HG02571 (cell line): ENCODE data around the gene LMF1.
"Not testable (repeated sequence)": the region's sequence is repeated elsewhere in the genome, so short reads cannot be mapped to it uniquely, and the experiment has no call there.

Source experiments
- ATAC-seq: cut with Tn5 transposase; IDR thresholded peaks from one replicate; pipeline ENCODE4 v1.9.1; 2021; ENCODE audit warnings: mild to moderate bottlenecking, moderate library complexity; ENCODE audit not compliant: unreplicated experiment

Gene LMF1

DNA sequence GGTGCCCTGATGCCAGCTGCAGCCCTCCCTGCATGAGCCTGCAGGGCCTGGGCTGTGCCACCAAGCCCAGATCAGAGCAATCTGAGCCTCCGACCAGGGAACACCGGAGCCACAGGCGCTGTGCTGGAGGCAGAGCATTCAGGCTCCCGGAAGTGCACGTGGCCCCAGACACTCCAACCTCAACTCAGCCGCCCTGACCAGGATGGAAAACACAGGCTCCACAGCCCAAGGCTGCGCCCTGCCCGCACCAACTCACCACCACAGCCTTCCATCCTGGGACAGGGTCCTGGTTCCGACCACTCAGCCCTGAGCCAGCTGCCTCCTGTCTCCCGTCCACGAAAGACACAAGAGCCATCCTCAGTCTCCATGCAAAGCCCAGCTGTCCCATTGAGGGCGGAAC lies 18.5 kb downstream of the LMF1 start:
- ATAC-seq: no peak

DNA sequence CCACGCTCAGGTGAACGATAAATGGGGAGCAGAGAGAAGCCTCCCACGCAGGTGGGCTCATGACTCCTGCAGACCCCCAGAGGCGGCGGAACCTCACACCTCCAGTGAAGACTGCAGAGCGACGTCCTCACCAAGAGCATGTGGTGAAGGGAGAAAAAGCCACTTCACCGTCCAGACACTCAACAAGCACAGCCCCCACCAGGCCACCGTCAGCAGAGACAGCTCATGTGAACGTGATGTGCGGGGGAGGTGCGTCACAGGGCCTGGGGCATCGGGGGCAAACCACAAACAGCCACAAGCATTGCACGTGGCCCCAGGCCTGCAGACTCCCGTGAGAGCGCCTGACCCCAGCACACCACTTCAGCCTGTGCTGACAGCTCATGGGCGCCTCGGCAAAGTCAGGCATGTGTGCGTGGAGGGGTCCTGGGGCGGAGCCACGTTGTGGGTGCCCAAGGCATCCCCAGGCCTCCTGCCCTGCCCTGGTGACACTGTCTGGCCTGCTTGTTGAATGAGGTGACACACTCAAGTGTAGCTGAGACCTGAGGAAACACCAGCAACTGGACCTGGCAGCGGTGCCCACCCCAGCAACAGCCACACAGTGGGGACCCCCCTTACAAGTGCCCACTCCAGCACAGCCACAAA lies 19.0 kb downstream of the LMF1 start:
- ATAC-seq: no peak

DNA sequence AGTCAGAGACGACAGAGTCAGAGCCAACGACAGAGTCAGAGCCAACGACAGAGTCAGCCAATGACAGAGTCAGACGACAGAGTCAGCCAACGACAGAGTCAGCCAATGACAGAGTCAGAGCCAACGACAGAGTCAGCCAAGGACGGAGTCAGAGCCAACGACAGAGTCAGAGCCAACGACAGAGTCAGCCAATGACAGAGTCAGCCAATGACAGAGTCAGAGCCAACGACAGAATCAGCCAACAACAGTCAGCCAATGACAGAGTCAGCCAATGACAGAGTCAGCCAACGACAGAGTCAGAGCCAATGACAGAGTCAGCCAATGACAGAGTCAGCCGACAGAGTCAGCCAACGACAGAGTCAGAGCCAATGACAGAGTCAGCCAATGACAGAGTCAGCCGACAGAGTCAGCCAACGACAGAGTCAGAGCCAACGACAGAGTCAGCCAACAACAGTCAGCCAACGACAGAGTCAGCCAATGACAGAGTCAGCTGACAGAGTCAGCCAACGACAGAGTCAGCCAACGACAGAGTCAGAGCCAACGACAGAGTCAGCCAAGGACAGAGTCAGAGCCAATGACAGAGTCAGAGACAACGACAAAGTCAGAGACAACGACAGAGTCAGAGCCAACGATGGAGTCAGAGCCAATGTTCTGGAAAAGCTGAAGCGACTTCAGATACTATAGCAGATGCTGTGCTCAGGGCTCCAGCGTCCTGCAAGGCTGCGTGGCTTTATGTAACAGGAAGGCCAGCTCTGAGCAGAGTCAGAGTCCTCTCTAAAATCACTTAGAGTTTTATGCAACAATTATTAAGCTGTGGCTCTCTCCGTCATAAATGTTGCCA lies 19.8 kb downstream of the LMF1 start:
- ATAC-seq: not testable (repeated sequence)

DNA sequence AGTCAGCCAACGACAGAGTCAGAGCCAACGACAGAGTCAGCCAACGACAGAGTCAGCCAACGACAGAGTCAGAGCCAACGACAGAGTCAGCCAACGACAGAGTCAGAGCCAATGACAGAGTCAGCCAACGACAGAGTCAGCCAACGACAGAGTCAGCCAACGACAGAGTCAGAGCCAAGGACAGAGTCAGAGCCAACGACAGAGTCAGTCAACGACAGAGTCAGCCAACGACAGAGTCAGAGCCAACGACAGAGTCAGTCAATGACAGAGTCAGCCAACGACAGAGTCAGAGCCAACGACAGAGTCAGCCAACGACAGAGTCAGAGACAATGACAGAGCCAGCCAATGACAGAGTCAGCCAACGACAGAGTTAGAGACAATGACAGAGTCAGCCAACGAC lies 22.0 kb downstream of the LMF1 start:
- not testable (repeated sequence) for ATAC-seq

DNA sequence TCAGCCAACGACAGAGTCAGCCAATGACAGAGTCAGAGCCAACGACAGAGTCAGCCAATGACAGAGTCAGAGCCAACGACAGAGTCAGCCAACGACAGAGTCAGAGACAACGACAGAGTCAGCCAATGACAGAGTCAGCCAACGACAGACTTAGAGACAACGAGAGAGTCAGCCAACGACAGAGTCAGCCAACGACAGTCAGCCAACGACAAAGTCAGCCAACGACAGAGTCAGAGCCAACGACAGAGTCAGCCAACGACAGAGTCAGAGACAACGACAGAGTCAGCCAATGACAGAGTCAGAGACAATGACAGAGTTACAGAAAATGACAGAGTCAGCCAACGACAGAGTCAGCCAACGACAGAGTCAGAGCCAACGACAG lies 22.9 kb downstream of the LMF1 start:
- ATAC-seq: not testable (repeated sequence)

DNA sequence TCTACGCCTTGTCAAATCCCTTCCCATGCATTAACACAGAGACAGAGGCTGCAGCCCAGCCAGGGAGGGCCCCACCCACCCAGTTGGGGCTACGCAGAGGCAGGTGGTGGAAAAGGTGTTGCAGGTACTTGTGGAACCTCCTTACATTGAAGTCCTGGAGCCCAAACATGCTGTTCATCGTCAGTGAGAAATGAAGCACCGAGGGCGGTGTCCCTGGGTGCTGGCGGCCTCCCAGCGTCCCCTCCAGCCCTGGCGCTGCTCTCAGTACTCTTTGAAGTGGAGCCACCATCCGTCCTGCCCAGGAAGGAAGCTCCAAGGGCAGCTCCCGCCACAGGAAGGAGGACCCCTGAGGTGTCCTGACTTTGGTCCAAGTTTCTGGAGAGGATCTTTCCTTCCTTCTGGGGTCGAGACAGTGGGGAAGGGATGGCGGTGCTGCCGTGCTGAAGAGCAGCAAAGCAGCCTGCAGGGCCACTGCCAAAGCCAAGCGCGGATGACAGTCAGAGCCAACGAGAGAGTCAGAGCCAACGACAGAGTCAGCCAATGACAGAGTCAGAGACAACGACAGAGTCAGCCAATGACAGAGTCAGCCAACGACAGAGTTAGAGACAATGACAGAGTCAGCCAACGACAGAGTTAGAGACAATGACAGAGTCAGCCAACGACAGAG lies 23.4 kb downstream of the LMF1 start:
- no peak for ATAC-seq

DNA sequence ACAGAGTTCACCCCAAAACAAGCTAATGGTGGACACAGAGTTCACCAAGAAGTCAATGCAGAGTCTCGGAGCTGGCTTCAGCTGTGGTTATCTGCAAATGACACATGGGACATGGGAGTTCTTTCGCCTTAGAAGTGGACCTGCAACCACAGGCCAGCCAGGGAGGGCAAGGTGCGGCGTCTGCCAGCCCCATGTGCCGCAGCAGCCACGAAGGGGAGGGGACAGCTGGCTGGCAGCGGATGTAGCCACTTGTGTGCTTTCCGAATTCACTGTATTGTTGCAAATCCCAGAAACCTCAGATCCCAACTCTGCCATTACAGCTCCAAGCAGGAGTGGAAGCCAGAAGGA lies 24.8 kb downstream of the LMF1 start:
- ATAC-seq: no peak

DNA sequence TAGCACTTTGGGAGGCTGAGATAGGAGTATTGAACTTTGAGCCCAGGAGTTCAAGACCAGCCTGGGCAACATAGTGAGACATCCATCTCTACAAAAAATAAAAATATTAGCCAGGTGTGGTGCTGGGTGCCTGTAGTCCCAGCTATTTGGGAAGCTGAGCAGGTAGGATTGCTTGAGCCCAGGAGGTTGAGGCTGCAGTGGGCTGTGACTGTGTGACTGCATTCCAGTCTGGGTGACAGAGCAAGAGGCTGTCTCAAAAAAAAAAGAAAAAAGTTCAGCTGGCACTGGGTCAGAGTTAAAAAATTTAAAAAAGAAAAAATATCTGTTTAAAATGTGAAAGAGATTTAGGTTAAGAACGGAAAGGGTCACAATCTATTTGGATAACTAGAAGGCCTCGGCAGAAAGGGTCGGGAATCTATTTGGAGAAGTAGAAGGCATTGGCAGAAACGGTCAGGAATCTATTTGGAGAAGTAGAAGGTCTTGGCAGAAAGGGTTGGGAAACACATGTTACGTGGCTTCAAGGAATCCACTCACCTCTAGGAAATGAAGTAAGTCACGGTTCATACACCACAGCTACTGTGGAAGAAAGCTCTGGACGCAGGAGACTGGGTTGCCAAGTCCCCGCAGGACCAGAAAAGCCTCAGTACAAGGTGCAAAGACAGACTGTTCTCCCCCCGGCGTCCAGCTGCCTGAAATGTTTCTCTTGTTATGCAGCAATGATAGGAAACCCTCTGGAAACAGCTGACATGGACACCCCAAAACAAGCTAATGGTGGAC lies 25.3 kb downstream of the LMF1 start:
- no peak for ATAC-seq

DNA sequence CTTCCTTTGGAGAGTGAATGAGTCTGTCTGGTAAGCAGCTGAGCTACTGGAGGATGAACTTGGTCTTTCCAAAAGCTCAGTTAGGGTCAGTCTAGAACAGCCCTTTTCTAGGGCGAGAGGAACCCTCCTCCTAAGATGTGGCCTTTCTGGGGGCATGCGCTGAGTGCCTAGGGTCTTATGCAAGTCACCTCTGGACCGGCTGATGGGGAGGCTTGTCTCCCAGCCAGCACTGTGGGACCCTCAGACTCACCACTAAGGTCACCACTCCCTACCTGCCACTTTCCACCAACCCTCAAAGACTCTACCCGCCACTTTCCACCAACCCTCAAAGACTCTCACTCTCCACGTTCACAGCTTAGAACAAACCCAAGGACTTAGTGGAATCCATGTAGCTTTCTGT lies 26.8 kb downstream of the LMF1 start:
- ATAC-seq: no peak

DNA sequence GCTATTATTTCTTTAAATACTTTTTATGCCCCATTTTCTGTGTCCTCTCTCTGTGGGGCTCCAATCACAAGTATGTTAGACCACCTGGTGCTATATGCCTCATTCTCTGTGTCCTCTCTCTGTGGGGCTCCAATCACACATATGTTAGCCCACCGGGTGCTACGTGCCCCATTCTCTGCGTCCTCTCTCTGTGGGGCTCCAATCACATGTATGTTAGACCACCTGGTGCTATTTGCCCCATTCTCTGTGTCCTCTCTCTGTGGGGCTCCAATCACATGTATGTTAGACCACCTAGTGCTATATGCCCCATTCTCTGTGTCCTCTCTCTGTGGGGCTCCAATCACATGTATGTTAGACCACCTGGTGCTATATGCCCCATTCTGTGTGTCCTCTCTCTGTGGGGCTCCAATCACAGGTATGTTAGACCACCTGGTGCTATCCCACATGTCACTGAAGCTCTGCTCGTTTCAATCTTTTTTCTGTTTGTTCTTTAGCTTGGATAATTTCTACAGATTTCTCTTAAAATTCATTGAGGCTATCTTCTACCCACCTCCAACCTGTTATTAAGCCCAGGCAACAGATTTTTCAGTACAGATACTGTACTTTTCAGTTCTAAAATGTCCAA lies 28.2 kb downstream of the LMF1 start:
- ATAC-seq: no peak

DNA sequence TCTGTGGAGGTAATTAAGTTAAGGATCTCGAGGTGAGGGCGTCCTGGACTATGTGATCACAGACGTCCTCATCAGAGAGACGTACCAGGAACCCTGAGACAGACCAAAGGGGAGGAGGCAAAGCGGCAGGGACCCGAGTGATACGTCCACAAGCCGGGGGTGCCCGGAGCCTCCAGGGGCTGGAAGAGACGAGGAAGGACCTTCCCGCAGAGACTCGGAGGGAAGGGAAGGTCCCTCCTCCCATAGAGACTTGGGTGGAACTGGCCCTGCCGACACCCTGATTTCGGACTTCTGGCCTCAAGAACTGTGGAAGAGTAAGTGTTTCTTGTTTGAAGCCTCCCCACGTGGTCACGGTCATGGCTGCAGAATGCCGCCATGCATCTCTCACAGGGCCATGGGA lies 30.8 kb downstream of the LMF1 start:
- ATAC-seq: no peak

DNA sequence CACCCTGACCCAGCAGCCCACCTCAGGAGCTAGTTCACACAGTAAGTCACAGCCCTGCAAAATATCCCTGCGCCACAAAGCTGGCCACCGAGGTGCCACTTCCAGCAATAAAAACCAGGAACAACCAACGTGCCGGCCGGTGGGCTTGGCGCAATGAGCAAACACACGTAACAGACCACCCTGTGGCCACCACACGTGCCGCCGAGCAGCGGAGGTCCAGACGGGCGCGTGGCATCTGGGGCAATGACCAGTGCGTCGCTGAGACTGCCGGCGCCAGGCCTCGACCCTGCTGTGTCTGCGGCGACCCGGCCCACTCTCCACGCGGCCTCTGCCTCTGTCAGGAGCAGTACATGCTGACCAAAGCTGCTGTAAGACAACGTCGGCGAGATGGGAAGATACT lies 31.5 kb downstream of the LMF1 start:
- no peak for ATAC-seq

DNA sequence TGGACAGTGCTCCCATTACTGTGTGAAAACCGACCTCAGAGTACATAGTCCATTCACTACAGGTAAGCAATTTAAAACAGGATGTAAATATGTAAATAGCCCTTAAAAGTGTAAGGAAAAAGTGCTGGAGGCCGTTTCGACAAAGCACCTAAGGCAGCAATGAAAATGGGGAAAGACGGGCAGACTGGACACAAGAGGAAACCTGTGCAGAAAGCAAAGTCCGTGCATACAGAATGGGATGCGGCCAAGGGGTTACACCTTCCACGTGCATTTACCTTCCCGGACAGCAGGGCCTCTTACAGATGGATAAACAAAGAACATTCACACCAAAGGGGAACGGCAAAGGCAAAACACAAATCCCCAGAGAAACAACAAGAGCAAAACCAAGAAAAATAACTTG lies 32.0 kb downstream of the LMF1 start:
- ATAC-seq: no peak

DNA sequence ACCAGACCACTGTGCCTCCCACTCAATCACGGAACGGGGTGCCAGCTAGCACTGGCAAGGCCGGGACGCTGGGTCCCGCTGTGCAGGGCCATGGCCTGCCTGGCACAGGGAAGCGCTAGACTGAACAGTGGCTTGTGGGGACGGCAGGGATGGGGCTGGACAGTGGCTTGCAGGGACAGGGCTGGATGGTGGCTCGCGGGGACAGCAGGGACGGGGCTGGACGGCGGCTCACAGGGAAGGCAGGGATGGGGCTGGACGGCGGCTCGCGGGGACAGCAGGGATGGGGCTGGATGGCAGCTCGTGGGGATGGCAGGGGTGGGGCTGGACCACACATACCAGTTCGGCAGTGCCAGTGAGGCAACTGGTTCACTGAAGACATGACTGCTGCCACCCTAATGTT lies 32.6 kb downstream of the LMF1 start:
- ATAC-seq: no peak

DNA sequence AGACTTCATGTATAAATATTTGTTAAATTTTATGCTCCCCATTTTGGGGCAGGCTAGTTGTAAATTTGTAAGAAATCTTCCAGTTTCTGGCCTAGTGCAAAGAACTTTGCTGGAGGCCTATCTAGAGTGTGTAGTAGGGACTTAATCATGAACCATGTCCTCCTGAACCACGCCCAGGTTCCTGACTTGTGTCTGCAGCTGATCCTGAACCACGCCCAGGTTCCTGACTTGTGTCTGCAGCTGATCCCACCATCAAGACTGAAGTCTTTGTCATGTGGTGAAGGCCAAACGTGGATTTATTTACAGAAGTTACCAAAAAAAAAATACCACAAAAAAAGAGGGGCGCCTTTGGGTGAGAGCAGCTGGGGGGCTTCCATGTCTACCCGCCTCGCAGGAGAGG lies 33.1 kb downstream of the LMF1 start:
- ATAC-seq: no peak

DNA sequence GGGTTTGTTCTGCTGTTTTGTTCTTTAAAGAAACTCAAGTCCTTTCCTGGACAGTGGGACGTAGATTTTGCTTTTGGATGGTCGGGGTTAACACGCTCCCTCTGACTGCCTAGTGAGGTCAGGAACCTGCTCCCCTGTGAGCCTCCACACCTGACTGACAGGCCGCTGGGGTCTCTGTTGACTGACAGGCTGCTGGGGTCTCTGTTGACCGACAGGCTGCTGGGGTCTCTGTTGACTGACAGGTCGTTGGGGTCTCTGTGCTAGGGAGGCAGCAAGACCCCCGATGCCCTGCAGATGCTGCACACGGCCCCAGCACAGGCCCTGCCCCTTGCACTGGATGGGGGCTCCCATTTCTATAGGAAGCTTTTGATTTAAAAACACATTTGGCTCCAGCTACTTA lies 33.5 kb downstream of the LMF1 start:
- no peak for ATAC-seq

DNA sequence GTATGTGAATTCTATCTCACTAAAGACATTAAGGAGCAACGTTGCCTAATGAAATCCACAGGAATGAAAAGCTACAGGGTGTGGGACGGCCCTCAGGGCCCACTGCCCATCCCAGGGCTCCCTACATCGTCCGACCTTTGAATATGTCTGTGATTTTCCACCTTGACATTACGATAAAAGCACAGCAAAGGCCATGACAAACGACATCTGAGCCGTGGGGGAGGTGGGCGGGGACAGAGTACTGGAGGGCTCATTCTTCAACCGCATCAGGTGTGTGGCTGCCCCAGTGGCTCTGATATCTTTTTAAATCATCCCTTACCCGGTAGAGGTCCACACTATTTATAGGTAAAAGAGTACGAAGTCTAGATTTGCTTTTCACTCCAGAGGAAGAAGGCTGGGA lies 35.1 kb downstream of the LMF1 start:
- no peak for ATAC-seq

DNA sequence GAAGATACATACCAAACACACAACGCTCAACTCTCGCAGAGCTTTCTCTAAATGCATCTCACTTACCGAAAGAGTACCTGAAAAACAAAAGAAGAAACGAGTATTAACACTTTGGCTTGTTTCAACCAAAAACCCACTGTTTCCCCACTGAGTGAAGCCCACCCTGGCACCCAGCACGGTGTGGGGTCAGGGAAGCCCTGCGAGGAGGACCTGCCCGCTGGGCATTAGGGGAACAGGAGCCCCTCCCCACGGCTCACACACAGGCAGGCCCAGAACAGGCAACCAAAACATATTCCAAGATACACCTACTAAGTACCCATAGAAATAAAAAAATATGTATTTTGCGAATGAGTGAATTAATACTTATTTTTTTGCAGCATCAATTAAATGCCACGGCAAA lies 36.6 kb downstream of the LMF1 start:
- ATAC-seq: no peak

DNA sequence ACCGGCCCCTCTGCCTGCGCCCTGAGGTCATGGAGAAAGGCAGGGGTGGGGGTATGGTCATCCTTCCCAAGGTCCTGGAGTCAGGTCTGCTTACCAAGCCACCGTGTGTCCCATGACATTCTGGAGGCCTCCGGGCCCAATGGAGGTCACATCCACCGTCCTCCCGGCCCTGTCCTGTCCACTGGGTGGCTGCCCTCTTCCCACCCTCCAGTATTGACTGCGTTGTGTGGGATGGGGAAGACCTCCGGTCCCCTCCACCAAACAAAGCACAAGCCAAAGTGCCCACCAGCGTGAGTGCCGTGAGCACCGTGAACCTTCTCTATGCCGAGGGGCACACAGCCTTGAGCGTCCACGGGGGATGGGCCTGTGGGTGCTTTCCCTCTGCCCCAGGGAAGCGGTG lies 37.2 kb downstream of the LMF1 start:
- ATAC-seq: no peak

DNA sequence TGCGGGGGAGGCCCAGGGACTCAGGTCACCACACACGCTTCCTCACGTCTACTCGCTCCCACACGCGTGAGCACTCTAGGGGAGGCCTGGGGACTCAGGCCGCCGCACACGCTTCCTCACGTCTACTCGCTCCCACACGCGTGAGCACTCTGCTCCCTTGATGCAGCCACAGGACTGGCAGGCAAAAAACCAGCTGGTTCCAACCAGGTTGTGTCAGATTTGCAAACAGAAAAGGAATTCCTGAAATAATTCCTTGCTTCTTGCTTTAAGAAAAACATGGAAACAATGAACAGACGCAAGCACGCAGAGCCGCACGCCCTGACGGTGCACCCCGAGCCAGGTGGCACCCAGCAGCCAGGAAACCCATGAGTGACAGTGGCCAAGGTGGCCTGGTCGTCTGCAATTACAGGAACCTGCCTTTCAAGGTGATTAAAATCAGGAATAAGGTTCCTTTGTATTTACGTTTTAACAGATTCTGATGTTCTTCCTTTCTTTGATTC lies 37.9 kb downstream of the LMF1 start:
- ATAC-seq: no peak
